ENCODE data around the gene DUSP23.

GRCh38 chr1:159800177-159800930 lies 19.6 kb downstream of the DUSP23 start:
- TF ChIP-seq CTCF (conservative IDR thresholded peaks at IDR 0.05; ENCODE audit: low read depth in 2 of 2) (no peak), CREB1 (CRISPR knock-in tag; IDR thresholded peaks at IDR 0.05; ENCODE audit: low read depth) (no peak), NANOG (IDR thresholded peaks at IDR 0.05; ENCODE audit: borderline replicate concordance) (no peak), EZH2 (IDR thresholded peaks at IDR 0.05; ENCODE audit: low read depth, unreplicated experiment) (no peak), ETS1 (IDR thresholded peaks at IDR 0.05) (no peak)
